ENCODE results near the gene RGCC.

Gene RGCC

GRCh38 chr13:41455725-41456419 lies 1.5 kb upstream of the RGCC start:
- DNase-seq: no peak

- peak; percentile 54 for DNase-seq
Observed at GRCh38 chr13:41457589-41458186, 338 bp downstream of the RGCC start.

- peak; percentile 67 for DNase-seq
Observed at GRCh38 chr13:41458187-41458760, 924 bp downstream of the RGCC start.

- DNase-seq: no peak
Observed at GRCh38 chr13:41458761-41459431, 1.5 kb downstream of the RGCC start.

- no peak for DNase-seq
Observed at GRCh38 chr13:41459432-41460073, 2.2 kb downstream of the RGCC start.

- DNase-seq: no peak
Observed at GRCh38 chr13:41460074-41460465, 2.7 kb downstream of the RGCC start.

GRCh38 chr13:41460930-41461329 lies 3.6 kb downstream of the RGCC start:
- no peak for DNase-seq

- no peak for DNase-seq
Observed at GRCh38 chr13:41461527-41462139, 4.3 kb downstream of the RGCC start.

GRCh38 chr13:41462427-41462826 lies 5.1 kb downstream of the RGCC start:
- DNase-seq: no peak

GRCh38 chr13:41463838-41464602 lies 6.7 kb downstream of the RGCC start:
- DNase-seq: no peak

- DNase-seq: peak; percentile 66
Observed at GRCh38 chr13:41465241-41465847, 8.0 kb downstream of the RGCC start.

- DNase-seq: no peak
Observed at GRCh38 chr13:41465898-41466320, 8.6 kb downstream of the RGCC start.

GRCh38 chr13:41467425-41467945 lies 10.1 kb downstream of the RGCC start:
- DNase-seq: no peak

GRCh38 chr13:41468631-41469030 lies 11.3 kb downstream of the RGCC start:
- DNase-seq: no peak

- DNase-seq: no peak
Observed at GRCh38 chr13:41470196-41470595, 12.8 kb downstream of the RGCC start.

- no peak for DNase-seq
Observed at GRCh38 chr13:41471785-41472184, 14.4 kb downstream of the RGCC start.

GRCh38 chr13:41487222-41487621 lies 29.9 kb downstream of the RGCC start:
- no peak for DNase-seq

GRCh38 chr13:41488124-41488523 lies 30.8 kb downstream of the RGCC start:
- no peak for DNase-seq

- no peak for DNase-seq
Observed at GRCh38 chr13:41490371-41491015, 33.1 kb downstream of the RGCC start.

GRCh38 chr13:41491436-41491835 lies 34.1 kb downstream of the RGCC start:
- DNase-seq: no peak

All from islet precursor cell (in vitro differentiated cells).